ENCODE data around the gene EYS. TPM values are rescaled to one million over a fixed set of nuclear protein-coding genes. Genes with fewer than 3 reads are reported as not detected.
A peak's percentile ranks its signal among the peaks of the same experiment; 100 is the strongest.
"Not testable (repeated sequence)": the region's sequence is repeated elsewhere in the genome, so short reads cannot be mapped to it uniquely, and the experiment has no call there.

Gene EYS
- total RNA-seq, 1 experiment from 2014 or later = 1.5 TPM

DNA sequence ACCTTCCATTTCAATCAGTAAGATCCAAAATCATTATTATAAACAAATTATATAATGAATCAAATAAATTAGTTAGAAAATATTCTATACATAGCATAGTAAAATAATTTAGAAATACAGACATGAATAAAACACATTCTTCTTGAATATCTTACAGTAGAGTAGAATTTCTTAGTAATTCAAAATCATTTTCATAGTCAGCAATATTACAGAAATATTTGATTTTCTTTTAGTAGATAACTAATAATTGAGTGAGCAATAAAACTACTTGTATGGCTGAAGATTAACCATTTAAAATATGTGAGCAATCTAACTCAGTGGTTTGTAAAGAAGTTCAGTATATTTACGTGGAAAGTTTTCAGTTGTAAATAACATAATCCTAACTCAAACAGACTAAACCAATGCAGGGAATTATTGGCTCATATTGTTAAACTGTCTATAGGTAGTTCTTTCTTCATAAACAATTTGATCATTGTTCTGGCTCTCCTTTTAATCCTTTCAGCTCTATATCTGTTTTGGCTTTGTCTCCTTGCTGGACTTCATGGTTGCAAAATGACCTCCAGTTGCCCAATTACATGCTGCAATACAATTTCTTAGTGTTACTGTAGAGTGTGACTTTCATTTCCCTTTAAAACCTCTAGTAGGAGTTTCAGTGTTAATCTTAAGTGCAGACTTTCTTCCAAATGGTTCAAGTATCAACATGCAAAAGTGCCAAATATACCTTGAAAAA lies 307.5 kb downstream of the EYS start:
- peaks cover 4% of the 10 kb centered on the region for H3K4me1 Mint-ChIP-seq (ENCODE audit: insufficient read depth, unreplicated experiment)
- H3K27ac Mint-ChIP-seq (ENCODE audit: low read depth, unreplicated experiment) = no peak overlapping the region
- H3K27me3 Mint-ChIP-seq (ENCODE audit: insufficient read depth, unreplicated experiment) = no peaks in the 10 kb centered on the region
- no TSS peak for BruUV-seq (replicated peaks)
- H3K36me3 Mint-ChIP-seq (ENCODE audit: insufficient read depth, unreplicated experiment) = no peaks in the 10 kb centered on the region
- ChIA-PET CTCF (no interaction called here), POLR2A (no interaction called here)
- H3K4me3 Mint-ChIP-seq (ENCODE audit: unreplicated experiment) = no peak overlapping the region
- TF ChIP-seq, protein P1, sequence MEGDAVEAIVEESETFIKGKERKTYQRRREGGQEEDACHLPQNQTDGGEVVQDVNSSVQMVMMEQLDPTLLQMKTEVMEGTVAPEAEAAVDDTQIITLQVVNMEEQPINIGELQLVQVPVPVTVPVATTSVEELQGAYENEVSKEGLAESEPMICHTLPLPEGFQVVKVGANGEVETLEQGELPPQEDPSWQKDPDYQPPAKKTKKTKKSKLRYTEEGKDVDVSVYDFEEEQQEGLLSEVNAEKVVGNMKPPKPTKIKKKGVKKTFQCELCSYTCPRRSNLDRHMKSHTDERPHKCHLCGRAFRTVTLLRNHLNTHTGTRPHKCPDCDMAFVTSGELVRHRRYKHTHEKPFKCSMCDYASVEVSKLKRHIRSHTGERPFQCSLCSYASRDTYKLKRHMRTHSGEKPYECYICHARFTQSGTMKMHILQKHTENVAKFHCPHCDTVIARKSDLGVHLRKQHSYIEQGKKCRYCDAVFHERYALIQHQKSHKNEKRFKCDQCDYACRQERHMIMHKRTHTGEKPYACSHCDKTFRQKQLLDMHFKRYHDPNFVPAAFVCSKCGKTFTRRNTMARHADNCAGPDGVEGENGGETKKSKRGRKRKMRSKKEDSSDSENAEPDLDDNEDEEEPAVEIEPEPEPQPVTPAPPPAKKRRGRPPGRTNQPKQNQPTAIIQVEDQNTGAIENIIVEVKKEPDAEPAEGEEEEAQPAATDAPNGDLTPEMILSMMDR (IDR thresholded peaks at IDR 0.05; ENCODE audit: unreplicated experiment) = no peak
- H3K9me3 Mint-ChIP-seq (ENCODE audit: unreplicated experiment) = no peaks in the 10 kb centered on the region
- intact Hi-C loops (cut with micrococcal nuclease) = no loop called here
- peak; percentile 9 for DNase-seq (ENCODE audit: unreplicated experiment)

DNA sequence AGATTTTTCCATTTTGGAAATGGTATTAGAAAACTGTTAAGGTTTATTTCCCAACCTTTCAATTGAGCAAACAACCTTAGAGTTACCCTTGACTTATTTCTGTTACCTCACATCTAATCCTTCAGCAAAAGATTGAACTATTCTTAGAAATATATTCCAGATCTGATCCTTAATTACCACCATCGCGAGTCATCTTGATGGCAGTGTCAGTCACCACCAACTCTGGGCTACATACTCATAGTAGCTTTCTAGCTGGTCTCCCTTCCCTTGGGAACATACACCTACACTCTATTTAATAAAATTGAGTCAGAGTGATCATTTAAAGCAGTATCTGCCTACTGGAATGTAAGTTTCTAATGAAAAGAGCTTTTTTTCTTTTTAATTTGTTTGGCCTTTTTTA lies 308.2 kb downstream of the EYS start:
- Mint-ChIP-seq H3K4me1 (ENCODE audit: insufficient read depth, unreplicated experiment) (peaks cover 4% of the 10 kb centered on the region), H3K36me3 (ENCODE audit: insufficient read depth, unreplicated experiment) (no peaks in the 10 kb centered on the region), H3K4me3 (ENCODE audit: unreplicated experiment) (no peak overlapping the region), H3K27me3 (ENCODE audit: insufficient read depth, unreplicated experiment) (no peaks in the 10 kb centered on the region), H3K27ac (ENCODE audit: low read depth, unreplicated experiment) (no peak overlapping the region), H3K9me3 (ENCODE audit: unreplicated experiment) (no peaks in the 10 kb centered on the region)
- TF ChIP-seq, protein P1 (IDR thresholded peaks at IDR 0.05; ENCODE audit: unreplicated experiment) = no peak
- intact Hi-C loops (cut with micrococcal nuclease) = no loop called here
- POLR2A ChIA-PET = no interaction called here
- DNase-seq (ENCODE audit: unreplicated experiment) = no peak
- CTCF ChIA-PET = no interaction called here
- BruUV-seq (replicated peaks) = no TSS peak

DNA sequence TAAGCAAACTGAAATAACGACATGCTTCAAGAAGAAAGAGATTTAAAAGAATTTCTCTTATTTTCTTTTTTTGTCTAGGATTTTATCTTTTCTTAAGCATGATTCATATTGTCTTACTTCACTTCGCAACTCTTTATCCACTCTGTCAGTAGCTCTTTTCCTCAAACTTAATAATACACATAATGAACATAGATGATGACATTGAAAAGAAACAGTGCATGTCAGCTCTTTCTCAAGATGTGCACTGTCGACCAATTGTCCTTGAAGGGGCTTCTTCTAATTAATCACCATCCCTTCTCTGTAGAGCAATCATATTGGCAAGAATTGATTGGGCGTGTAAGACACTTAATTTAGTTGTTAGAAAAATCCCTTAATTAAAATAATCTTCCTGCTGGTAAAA lies 356.5 kb downstream of the EYS start:
- TF ChIP-seq, protein P1 (IDR thresholded peaks at IDR 0.05; ENCODE audit: unreplicated experiment) = no peak
- intact Hi-C loops (cut with micrococcal nuclease) = no loop called here
- H3K9me3 Mint-ChIP-seq (ENCODE audit: unreplicated experiment) = no peaks in the 10 kb centered on the region
- no peaks in the 10 kb centered on the region for H3K36me3 Mint-ChIP-seq (ENCODE audit: insufficient read depth, unreplicated experiment)
- DNase-seq (ENCODE audit: unreplicated experiment) = no peak
- ChIA-PET POLR2A (no interaction called here), CTCF (no interaction called here)
- no peaks in the 10 kb centered on the region for H3K27me3 Mint-ChIP-seq (ENCODE audit: insufficient read depth, unreplicated experiment)
- no TSS peak for BruUV-seq (replicated peaks)
- H3K4me3 Mint-ChIP-seq (ENCODE audit: unreplicated experiment) = no peak overlapping the region
- H3K4me1 Mint-ChIP-seq (ENCODE audit: insufficient read depth, unreplicated experiment) = no peaks in the 10 kb centered on the region
- H3K27ac Mint-ChIP-seq (ENCODE audit: low read depth, unreplicated experiment) = no peak overlapping the region

DNA sequence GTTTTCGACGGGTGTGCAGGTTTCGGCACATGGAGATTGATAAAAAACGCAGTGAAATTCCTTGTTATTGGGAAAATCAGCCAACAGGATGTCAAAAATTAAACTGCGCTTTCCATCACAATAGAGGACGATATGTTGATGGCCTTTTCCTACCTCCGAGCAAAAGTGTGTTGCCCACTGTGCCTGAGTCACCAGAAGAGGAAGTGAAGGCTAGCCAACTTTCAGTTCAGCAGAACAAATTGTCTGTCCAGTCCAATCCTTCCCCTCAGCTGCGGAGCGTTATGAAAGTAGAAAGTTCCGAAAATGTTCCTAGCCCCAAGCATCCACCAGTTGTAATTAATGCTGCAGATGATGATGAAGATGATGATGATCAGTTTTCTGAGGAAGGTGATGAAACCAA lies 404.4 kb downstream of the EYS start:
- H3K9me3 Mint-ChIP-seq (ENCODE audit: unreplicated experiment); intact Hi-C loops (cut with micrococcal nuclease); DNase-seq (ENCODE audit: unreplicated experiment); POLR2A ChIA-PET; H3K27ac Mint-ChIP-seq (ENCODE audit: low read depth, unreplicated experiment); H3K4me1 Mint-ChIP-seq (ENCODE audit: insufficient read depth, unreplicated experiment); H3K36me3 Mint-ChIP-seq (ENCODE audit: insufficient read depth, unreplicated experiment); CTCF ChIA-PET; H3K4me3 Mint-ChIP-seq (ENCODE audit: unreplicated experiment); H3K27me3 Mint-ChIP-seq (ENCODE audit: insufficient read depth, unreplicated experiment); BruUV-seq (replicated peaks): not testable (repeated sequence)

DNA sequence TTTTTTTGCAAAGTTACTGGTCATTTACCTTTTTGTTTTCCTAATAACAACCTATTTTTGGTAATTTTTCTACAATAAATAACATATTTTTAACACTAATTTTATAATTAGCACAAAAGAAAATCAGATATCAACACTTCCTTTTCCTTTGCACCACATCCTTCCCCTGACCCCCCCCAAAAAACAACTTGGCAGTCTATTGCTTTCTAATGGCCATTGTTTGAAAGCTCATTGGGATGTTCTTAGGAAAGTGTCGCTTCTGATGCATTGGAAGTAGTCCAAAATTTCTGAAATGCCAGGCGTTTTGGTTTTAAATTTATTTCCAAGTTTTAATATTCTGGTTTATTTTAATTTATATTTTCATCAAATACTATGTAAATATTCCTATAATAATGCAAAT lies 407.8 kb downstream of the EYS start:
- no TSS peak for BruUV-seq (replicated peaks)
- POLR2A ChIA-PET = no interaction called here
- H3K36me3 Mint-ChIP-seq (ENCODE audit: insufficient read depth, unreplicated experiment) = no peaks in the 10 kb centered on the region

More for the DNA sequence above, 407.8 kb downstream of the EYS start:
- intact Hi-C loops (cut with micrococcal nuclease) = no loop called here
- TF ChIP-seq, protein P1 (IDR thresholded peaks at IDR 0.05; ENCODE audit: unreplicated experiment) = no peak
- Mint-ChIP-seq H3K9me3 (ENCODE audit: unreplicated experiment) (no peaks in the 10 kb centered on the region), H3K27me3 (ENCODE audit: insufficient read depth, unreplicated experiment) (no peaks in the 10 kb centered on the region), H3K27ac (ENCODE audit: low read depth, unreplicated experiment) (no peak overlapping the region), H3K4me3 (ENCODE audit: unreplicated experiment) (no peak overlapping the region), H3K4me1 (ENCODE audit: insufficient read depth, unreplicated experiment) (no peaks in the 10 kb centered on the region)
- DNase-seq (ENCODE audit: unreplicated experiment) = no peak
- CTCF ChIA-PET = no interaction called here

Measured in MCF 10A (cell line).